HCT116 (cell line): ENCODE measurements around the gene OR2A2.

Source experiments
- CEBPB ChIP-seq: IDR thresholded peaks from 2 replicates; pipeline ENCODE4 v1.6.1; 2012; ENCODE audit warnings: low read depth
- EGR1 ChIP-seq: IDR thresholded peaks from 2 replicates; pipeline ENCODE4 v1.6.1; 2012; ENCODE audit warnings: low read depth
- EZH2 ChIP-seq: fragments of 200-600 bp; sonication (generic); IDR thresholded peaks from 2 replicates; pipeline ENCODE4 v1.6.1; 2017; ENCODE audit warnings: antibody characterized with exemption, mixed run types
- JUND ChIP-seq: IDR thresholded peaks from 2 replicates; pipeline ENCODE4 v1.6.1; 2012
- POLR2A ChIP-seq: IDR thresholded peaks from 2 replicates; pipeline ENCODE4 v1.7.0; 2011; ENCODE audit warnings: borderline replicate concordance; ENCODE audit not compliant: insufficient read depth, insufficient read length; ENCODE audit errors: extremely low read depth
- POLR2AphosphoS5 ChIP-seq: IDR thresholded peaks from 2 replicates; pipeline ENCODE4 v1.6.1; 2011; ENCODE audit warnings: mild to moderate bottlenecking, low read depth, low read length, moderate library complexity
- RAD21 ChIP-seq: IDR thresholded peaks from 2 replicates; pipeline ENCODE4 v1.6.1; 2012; ENCODE audit warnings: low read depth, mild to moderate bottlenecking
- SRF ChIP-seq: IDR thresholded peaks from 2 replicates; pipeline ENCODE4 v1.6.1; 2012; ENCODE audit warnings: low read depth
- YY1 ChIP-seq: IDR thresholded peaks from 2 replicates; pipeline ENCODE4 v1.6.1; 2011; ENCODE audit warnings: low read length, low read depth, moderate library complexity, mild to moderate bottlenecking; ENCODE audit not compliant: insufficient replicate concordance; ENCODE audit errors: extremely low read depth
- ZNF274 ChIP-seq: fragments of 200-500 bp; sonication (Bioruptor generic); IDR thresholded peaks from 2 replicates; pipeline ENCODE4 v1.6.1; 2014; ENCODE audit warnings: mild to moderate bottlenecking, low read depth, low read length, inconsistent platforms
- TF ChIP-seq, protein P1 (sequence below), 3 experiments: fragments of 200-600 bp in 1 of 3; sonication (generic) in 1 of 3; IDR thresholded peaks in 2 of 3; conservative IDR thresholded peaks in 1 of 3; 2 replicates each; pipeline ENCODE4 v1.5.1; 2012 to 2017; ENCODE audit warnings: low read depth in 2 of 3, low read length in 2 of 3, antibody characterized with exemption in 1 of 3, borderline replicate concordance in 1 of 3, control low read depth in 1 of 3, mild to moderate bottlenecking in 1 of 3, mixed read lengths in 1 of 3, mixed run types in 1 of 3, moderate library complexity in 1 of 3; ENCODE audit not compliant: insufficient read depth in 1 of 3
- TF ChIP-seq, protein P2 (sequence below): IDR thresholded peaks from 2 replicates; pipeline ENCODE4 v1.6.1; 2012; ENCODE audit warnings: low read depth
- TF ChIP-seq, protein P3 (sequence below): IDR thresholded peaks from 2 replicates; pipeline ENCODE4 v1.6.1; 2012

DNA sequence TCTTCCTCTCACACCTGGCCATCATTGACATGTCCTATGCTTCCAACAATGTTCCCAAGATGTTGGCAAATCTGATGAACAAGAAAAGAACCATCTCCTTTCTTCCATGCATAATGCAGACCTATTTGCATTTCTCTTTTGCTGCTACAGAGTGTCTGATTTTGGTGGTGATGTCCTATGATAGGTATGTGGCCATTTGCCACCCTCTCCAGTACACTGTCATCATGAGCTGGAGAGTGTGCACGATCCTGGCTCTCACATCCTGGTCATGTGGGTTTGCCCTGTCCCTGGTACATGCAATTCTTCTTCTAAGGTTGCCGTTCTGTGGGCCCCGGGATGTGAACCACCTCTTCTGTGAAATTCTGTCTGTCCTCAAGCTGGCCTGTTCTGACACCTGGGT is 32.8 kb downstream of the OR2A2 start:
- TF ChIP-seq, protein P1, sequence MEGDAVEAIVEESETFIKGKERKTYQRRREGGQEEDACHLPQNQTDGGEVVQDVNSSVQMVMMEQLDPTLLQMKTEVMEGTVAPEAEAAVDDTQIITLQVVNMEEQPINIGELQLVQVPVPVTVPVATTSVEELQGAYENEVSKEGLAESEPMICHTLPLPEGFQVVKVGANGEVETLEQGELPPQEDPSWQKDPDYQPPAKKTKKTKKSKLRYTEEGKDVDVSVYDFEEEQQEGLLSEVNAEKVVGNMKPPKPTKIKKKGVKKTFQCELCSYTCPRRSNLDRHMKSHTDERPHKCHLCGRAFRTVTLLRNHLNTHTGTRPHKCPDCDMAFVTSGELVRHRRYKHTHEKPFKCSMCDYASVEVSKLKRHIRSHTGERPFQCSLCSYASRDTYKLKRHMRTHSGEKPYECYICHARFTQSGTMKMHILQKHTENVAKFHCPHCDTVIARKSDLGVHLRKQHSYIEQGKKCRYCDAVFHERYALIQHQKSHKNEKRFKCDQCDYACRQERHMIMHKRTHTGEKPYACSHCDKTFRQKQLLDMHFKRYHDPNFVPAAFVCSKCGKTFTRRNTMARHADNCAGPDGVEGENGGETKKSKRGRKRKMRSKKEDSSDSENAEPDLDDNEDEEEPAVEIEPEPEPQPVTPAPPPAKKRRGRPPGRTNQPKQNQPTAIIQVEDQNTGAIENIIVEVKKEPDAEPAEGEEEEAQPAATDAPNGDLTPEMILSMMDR (IDR thresholded peaks at IDR 0.05 in 2 of 3, conservative IDR thresholded peaks at IDR 0.05 in 1 of 3; ENCODE audit: borderline replicate concordance in 1 of 3, insufficient read depth in 1 of 3, low read depth in 2 of 3, low read length in 2 of 3) = no peak
- TF ChIP-seq EZH2 (no peak), POLR2A (no peak), SRF (no peak), CEBPB (no peak), JUND (no peak), RAD21 (no peak), POLR2AphosphoS5 (no peak), YY1 (no peak), EGR1 (no peak), ZNF274 (no peak)
- TF ChIP-seq, protein P2, sequence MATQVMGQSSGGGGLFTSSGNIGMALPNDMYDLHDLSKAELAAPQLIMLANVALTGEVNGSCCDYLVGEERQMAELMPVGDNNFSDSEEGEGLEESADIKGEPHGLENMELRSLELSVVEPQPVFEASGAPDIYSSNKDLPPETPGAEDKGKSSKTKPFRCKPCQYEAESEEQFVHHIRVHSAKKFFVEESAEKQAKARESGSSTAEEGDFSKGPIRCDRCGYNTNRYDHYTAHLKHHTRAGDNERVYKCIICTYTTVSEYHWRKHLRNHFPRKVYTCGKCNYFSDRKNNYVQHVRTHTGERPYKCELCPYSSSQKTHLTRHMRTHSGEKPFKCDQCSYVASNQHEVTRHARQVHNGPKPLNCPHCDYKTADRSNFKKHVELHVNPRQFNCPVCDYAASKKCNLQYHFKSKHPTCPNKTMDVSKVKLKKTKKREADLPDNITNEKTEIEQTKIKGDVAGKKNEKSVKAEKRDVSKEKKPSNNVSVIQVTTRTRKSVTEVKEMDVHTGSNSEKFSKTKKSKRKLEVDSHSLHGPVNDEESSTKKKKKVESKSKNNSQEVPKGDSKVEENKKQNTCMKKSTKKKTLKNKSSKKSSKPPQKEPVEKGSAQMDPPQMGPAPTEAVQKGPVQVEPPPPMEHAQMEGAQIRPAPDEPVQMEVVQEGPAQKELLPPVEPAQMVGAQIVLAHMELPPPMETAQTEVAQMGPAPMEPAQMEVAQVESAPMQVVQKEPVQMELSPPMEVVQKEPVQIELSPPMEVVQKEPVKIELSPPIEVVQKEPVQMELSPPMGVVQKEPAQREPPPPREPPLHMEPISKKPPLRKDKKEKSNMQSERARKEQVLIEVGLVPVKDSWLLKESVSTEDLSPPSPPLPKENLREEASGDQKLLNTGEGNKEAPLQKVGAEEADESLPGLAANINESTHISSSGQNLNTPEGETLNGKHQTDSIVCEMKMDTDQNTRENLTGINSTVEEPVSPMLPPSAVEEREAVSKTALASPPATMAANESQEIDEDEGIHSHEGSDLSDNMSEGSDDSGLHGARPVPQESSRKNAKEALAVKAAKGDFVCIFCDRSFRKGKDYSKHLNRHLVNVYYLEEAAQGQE = no peak
- TF ChIP-seq, protein P3, sequence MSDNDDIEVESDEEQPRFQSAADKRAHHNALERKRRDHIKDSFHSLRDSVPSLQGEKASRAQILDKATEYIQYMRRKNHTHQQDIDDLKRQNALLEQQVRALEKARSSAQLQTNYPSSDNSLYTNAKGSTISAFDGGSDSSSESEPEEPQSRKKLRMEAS = no peak
